ENCODE measurements around the gene TRAF7. TPM values are rescaled to one million over a fixed set of nuclear protein-coding genes. Genes with fewer than 3 reads are reported as not detected.

TRAF7 gene
- total RNA-seq, 1 donor from 2014 or later, result 78.1 TPM

DNA sequence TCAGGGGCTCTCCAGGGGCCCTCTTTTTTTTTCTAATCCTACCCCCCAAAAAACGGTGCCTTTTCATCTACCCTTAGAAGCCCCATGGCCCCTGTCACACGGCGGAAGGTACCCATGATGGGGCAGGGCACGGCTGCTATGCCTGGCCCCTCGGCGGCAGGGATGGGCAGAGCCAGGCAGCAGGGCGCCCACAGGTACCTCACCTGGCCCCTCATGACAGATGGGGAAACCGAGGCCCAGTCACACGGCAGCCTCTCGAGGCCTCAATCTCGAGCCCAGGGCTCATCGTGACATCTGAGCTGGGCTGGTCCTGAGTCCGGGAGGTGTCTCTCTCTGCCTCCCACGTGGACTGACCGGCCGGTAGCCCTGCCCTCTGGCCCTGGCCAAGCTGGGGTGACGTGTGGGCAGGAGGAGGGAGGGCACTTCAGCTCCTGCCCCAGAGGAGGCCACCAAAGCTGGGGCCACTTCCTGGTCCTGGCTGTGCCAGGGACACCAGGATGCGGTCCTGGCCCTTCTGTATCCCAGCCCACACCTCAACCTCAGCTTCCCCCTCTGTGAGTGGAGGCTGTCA lies 11.6 kb downstream of the TRAF7 start:
- TF ChIP-seq, protein P1, sequence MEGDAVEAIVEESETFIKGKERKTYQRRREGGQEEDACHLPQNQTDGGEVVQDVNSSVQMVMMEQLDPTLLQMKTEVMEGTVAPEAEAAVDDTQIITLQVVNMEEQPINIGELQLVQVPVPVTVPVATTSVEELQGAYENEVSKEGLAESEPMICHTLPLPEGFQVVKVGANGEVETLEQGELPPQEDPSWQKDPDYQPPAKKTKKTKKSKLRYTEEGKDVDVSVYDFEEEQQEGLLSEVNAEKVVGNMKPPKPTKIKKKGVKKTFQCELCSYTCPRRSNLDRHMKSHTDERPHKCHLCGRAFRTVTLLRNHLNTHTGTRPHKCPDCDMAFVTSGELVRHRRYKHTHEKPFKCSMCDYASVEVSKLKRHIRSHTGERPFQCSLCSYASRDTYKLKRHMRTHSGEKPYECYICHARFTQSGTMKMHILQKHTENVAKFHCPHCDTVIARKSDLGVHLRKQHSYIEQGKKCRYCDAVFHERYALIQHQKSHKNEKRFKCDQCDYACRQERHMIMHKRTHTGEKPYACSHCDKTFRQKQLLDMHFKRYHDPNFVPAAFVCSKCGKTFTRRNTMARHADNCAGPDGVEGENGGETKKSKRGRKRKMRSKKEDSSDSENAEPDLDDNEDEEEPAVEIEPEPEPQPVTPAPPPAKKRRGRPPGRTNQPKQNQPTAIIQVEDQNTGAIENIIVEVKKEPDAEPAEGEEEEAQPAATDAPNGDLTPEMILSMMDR (IDR thresholded peaks at IDR 0.05), result no peak
- H3K9me3 Mint-ChIP-seq (ENCODE audit: unreplicated experiment), result no peaks in the 10 kb centered on the region
- peaks cover 10% of the 10 kb centered on the region for H3K36me3 Mint-ChIP-seq (ENCODE audit: unreplicated experiment)
- H3K4me3 Mint-ChIP-seq (ENCODE audit: unreplicated experiment), result no peak overlapping the region
- H3K27ac Mint-ChIP-seq (ENCODE audit: unreplicated experiment), result no peak overlapping the region
- no peaks in the 10 kb centered on the region for H3K27me3 Mint-ChIP-seq (ENCODE audit: unreplicated experiment)
- DNase-seq (ENCODE audit: extremely low spot score, unreplicated experiment), result no peak
- peaks cover 3% of the 10 kb centered on the region for H3K4me1 Mint-ChIP-seq (ENCODE audit: unreplicated experiment)

DNA sequence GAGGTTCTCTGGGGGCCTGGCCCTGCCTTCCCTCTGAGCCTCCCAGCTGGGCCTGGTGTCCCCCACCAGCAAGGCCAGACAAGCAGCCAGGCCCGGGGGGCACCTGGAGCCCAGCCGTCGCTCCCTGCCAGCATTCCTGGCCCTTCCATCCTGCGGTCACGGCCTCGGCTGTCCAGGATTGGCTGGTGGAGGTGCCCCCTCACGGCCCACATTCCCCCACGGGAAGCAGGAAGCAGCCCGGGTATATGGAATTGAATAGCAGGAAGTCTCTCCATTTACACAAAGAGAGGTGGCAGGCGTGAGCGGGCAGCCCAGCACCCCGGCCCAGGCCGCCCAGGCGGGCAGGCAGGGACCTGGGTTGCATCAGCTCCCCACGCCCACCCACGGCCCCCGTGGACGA lies 14.5 kb downstream of the TRAF7 start:
- no peak for DNase-seq (ENCODE audit: extremely low spot score, unreplicated experiment)
- Mint-ChIP-seq H3K4me3 (ENCODE audit: unreplicated experiment) (no peak overlapping the region), H3K36me3 (ENCODE audit: unreplicated experiment) (peaks cover 20% of the 10 kb centered on the region), H3K27me3 (ENCODE audit: unreplicated experiment) (no peaks in the 10 kb centered on the region), H3K27ac (ENCODE audit: unreplicated experiment) (no peak overlapping the region), H3K9me3 (ENCODE audit: unreplicated experiment) (no peaks in the 10 kb centered on the region), H3K4me1 (ENCODE audit: unreplicated experiment) (peaks cover 3% of the 10 kb centered on the region)
- TF ChIP-seq, protein P1 (IDR thresholded peaks at IDR 0.05), result no peak

GRCh38 chr16:2170587-2171435 lies 15.2 kb downstream of the TRAF7 start:
- H3K9me3 Mint-ChIP-seq (ENCODE audit: unreplicated experiment), result no peaks in the 10 kb centered on the region
- peaks cover 19% of the 10 kb centered on the region for H3K36me3 Mint-ChIP-seq (ENCODE audit: unreplicated experiment)
- H3K27me3 Mint-ChIP-seq (ENCODE audit: unreplicated experiment), result no peaks in the 10 kb centered on the region
- TF ChIP-seq, protein P1 (IDR thresholded peaks at IDR 0.05), result no peak
- H3K4me1 Mint-ChIP-seq (ENCODE audit: unreplicated experiment), result peaks cover 3% of the 10 kb centered on the region
- no peak overlapping the region for H3K27ac Mint-ChIP-seq (ENCODE audit: unreplicated experiment)
- DNase-seq (ENCODE audit: extremely low spot score, unreplicated experiment), result no peak
- no peak overlapping the region for H3K4me3 Mint-ChIP-seq (ENCODE audit: unreplicated experiment)

DNA sequence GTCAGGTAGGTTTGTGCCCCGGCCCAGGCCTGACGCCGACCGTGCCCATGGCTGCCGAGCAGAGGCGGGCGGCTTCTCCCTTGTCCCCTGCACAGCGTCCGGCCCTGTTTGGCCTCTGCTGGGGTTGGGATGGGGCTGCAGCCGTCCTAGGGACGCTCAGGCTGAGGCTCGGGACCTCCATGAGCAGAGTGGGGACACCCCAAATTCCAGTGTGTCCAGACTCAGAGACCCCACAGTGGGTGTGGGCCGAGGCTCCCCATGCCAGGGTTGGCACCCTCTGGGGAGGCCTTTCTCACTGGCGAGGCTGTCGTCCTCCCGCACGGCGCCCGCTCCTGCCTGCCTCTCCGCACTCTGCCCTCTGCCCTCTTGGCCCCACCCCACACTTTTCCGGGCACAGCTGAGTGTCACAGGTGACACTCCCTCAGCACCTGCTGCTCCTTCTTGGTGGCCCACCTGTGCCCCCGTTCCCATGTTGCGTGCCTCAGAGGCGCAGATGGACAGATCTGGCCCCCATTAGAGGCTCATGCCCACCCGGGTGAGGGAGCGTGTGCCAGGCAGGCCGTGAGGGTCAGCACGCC lies 16.1 kb downstream of the TRAF7 start:
- peaks cover 3% of the 10 kb centered on the region for H3K4me1 Mint-ChIP-seq (ENCODE audit: unreplicated experiment)
- H3K27ac Mint-ChIP-seq (ENCODE audit: unreplicated experiment), result no peak overlapping the region
- no peaks in the 10 kb centered on the region for H3K27me3 Mint-ChIP-seq (ENCODE audit: unreplicated experiment)
- H3K36me3 Mint-ChIP-seq (ENCODE audit: unreplicated experiment), result peaks cover 21% of the 10 kb centered on the region
- TF ChIP-seq, protein P1 (IDR thresholded peaks at IDR 0.05), result no peak
- H3K4me3 Mint-ChIP-seq (ENCODE audit: unreplicated experiment), result no peak overlapping the region
- no peak for DNase-seq (ENCODE audit: extremely low spot score, unreplicated experiment)
- no peaks in the 10 kb centered on the region for H3K9me3 Mint-ChIP-seq (ENCODE audit: unreplicated experiment)

Data from osteocyte (in vitro differentiated cells).